IPS-NIHi11 (cell line): ENCODE data around the gene ELOB.

ENCODE experiments used
- DNase-seq: peaks from one replicate; pipeline ENCODE4 v3.0.0; 2012; ENCODE audit warnings: mixed read lengths, low spot score

The ELOB gene

GRCh38 chr16:2767140-2767731 lies 9.8 kb downstream of the ELOB start:
- no peak for DNase-seq

DNA sequence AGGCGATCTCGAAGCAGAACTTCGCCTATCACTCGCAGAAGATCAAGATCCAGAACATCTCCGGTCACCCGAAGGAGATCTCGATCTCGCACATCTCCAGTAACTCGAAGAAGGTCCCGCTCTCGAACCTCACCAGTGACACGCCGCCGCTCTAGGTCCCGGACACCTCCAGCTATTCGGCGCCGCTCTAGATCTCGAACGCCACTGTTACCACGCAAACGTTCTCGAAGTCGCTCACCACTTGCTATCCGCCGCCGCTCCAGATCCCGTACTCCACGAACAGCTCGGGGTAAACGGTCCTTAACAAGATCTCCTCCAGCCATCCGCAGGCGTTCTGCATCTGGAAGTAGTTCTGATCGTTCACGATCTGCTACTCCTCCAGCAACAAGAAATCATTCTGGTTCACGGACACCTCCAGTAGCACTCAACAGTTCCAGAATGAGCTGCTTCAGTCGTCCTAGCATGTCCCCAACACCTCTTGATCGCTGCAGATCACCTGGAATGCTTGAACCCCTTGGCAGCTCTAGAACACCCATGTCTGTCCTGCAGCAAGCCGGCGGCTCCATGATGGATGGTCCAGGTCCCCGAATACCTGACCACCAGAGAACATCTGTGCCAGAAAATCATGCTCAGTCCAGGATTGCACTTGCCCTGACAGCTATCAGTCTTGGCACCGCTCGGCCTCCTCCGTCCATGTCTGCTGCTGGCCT lies 10.5 kb downstream of the ELOB start:
- DNase-seq = no peak

DNA sequence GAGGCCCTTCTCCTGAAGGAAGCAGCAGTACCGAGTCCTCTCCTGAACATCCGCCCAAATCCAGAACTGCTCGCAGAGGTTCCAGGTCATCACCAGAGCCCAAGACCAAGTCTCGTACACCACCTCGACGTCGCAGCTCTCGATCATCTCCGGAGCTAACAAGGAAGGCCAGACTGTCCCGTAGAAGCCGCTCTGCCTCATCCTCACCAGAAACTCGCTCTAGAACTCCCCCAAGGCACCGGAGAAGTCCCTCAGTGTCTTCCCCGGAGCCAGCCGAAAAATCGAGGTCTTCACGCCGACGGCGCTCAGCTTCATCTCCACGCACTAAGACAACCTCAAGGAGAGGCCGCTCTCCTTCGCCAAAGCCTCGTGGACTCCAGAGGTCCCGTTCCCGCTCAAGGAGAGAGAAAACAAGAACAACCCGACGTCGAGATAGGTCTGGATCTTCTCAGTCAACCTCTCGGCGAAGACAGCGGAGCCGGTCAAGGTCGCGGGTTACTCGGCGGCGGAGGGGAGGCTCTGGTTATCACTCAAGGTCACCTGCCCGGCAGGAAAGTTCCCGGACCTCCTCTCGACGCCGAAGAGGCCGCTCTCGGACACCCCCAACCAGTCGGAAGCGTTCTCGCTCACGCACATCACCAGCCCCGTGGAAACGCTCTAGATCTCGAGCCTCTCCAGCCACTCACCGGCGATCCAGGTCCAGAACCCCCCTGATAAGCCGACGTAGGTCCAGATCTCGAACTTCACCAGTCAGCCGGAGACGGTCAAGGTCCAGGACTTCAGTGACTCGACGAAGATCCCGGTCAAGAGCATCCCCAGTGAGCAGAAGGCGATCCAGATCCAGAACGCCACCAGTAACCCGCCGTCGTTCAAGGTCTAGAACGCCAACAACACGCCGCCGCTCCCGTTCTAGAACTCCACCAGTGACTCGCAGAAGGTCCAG lies 11.3 kb downstream of the ELOB start:
- DNase-seq = no peak

DNA sequence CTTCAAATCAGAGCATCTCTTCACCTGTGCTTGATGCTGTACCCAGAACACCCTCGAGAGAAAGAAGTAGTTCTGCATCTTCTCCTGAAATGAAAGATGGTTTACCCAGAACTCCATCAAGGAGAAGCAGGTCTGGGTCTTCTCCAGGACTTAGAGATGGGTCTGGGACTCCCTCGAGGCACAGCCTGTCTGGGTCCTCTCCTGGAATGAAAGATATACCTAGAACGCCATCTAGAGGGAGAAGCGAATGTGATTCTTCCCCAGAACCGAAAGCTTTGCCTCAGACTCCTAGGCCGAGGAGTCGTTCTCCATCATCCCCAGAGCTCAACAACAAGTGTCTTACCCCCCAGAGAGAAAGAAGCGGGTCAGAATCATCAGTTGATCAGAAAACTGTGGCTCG lies 12.4 kb downstream of the ELOB start:
- no peak for DNase-seq

- DNase-seq = no peak
Measured at GRCh38 chr16:2763173-2763572, 13.9 kb downstream of the ELOB start.

- no peak for DNase-seq
Measured at GRCh38 chr16:2762711-2763110, 14.4 kb downstream of the ELOB start.

DNA sequence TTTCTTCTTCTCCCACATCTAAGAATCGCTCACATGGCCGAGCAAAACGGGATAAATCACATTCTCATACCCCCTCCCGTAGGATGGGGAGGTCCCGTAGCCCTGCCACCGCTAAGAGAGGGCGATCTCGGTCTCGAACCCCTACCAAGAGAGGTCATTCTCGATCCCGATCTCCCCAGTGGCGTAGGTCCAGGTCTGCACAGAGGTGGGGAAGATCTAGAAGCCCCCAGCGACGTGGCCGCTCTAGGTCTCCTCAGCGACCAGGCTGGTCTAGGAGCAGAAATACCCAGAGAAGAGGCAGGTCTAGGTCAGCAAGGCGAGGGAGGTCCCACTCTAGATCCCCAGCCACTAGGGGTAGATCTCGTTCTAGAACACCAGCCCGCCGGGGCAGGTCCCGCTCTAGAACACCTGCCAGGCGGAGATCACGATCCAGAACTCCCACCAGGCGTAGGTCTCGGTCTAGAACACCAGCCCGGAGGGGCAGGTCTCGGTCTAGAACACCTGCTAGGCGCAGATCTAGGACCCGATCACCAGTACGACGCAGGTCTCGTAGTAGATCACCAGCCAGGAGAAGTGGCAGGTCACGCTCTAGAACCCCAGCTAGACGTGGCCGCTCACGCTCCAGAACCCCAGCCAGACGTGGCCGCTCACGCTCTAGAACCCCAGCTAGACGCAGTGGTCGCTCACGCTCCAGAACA lies 15.0 kb downstream of the ELOB start:
- DNase-seq = no peak

GRCh38 chr16:2761472-2761871 lies 15.6 kb downstream of the ELOB start:
- DNase-seq = no peak

- no peak for DNase-seq
Measured at GRCh38 chr16:2757344-2757743, 19.7 kb downstream of the ELOB start.

- no peak for DNase-seq
Measured at GRCh38 chr16:2756288-2757015, 20.6 kb downstream of the ELOB start.

DNA sequence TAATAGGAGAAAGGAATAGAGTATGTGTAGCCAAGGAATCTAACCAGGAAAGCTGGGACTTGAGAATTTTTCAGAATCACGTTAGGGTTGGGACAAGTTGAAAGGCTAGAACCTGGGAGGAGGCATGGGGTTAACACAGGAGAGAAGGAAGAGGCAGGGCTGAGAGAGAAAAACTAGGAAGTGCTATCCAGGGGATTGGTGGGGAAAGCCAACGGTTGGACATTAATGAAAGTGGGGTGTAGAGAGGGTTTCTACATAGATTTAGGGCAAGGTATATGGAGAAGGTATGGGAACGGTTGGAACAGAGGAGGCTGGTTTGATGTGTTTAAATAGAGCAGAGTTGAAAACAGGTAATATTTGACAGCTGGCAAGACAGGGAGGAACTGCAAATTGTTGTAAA lies 21.9 kb downstream of the ELOB start:
- DNase-seq = no peak

GRCh38 chr16:2753733-2754020 lies 23.4 kb downstream of the ELOB start:
- DNase-seq = no peak

DNA sequence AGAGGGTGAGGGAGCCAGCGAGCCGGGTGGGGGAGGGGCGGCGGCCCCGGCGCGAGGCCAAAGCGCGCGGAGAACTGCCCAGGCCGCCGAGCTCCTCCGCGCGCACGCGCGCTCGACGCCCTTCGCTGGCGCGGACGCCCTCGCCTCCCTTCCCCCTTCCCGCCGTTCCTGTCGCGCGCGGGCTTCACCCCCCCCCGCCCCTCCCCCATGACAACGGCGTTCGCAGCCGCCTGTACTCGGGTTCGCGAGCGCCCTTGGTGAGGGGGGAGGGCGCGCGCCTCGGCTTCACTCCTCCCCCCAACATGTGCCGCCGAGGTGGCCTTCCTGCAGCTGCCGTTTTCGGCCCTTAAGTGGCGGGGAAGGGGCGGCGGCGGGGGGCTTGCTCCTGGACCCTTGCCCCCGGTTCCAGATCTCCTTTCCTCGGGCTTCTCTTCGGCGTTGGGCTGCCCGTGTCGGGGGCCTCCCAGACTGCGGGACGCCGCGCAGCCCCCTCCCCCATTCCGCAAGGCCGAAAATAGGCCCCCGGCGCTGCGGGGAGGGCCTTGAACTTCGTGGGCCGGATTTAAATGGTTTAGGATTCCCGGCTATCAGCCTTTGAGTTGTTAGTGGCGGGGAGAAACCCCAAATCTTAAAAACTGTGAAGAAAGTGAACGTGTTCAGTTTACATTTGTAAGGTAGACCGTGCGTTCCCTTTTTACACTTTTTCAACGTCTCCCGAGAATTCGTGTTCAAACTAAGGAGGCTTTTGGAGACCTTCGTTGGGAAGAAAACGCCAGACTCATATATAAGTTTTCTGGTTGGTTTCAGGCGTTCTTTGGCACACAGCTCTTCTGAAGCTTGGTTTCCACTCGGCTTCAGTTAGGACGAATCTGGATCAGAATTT lies 24.0 kb downstream of the ELOB start:
- DNase-seq = peak; percentile 90

DNA sequence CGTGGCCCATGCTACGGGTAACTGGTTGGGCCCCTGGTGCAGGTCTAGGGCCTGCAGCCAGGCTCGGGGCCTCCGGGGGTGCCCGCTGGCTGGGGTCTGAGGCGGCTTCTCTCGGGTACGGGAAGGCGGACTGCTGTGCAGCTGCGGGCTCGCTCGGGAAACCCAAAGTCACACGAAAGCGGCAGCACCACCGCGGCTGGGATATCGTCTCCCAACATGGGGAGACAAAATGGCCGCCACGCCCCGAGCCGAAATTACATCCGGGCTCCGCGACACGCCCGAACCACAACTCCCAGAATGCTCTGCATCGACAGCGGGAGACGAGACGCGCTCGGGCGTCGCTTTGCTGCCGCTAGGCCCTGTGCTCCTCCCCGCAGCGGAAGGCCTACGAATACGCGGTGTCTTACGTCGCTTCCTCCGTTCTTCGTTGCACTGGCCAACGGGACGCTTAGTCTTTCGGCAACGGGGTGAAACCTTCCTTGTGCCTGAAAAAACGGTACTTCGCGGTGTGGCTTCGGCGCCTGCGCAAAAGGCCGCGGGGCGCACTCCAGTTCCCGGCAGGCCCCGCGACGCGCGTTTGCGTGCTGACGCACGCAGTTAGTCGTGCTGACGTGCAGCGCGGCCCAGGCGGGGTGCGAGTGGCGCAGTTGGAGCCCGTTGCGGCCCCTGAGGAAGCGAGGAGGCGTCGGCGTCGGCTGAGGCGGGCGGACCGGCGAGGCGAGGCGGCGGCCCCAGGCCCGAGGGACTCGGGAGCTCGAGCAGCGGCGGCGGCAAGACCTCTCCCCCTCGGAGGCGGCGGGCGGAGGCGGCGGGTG lies 24.8 kb downstream of the ELOB start, which contains the start of gene SRRM2:
SRRM2 (plus strand) TSS at position 604 of the 815 bp plus-strand sequence. CDS start 3,727 bp downstream, outside the sequence.
- peak; percentile 95 for DNase-seq

GRCh38 chr16:2751577-2752034 lies 25.5 kb downstream of the ELOB start:
- DNase-seq = peak; percentile 88

- no peak for DNase-seq
Measured at GRCh38 chr16:2749936-2750335, 27.1 kb downstream of the ELOB start.

DNA sequence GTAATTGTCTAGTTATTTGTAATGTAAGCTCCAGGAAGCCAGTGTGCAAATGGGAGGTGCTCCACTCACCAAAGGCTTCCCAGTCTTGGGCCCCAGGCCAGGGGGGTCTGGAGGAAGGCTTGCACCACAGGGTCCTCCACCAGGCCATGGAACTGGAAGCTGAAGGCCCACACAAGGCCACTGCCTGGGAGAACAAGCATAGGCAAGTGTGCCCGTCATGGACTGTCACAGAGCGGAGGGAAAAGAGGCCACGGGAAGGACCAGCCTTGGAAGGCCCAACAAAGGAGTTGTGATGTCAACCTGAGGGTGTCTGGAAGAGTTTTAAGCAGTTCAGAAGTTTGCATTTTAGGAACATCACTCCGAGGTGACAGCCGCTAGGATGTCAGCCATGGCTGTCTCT lies 27.6 kb downstream of the ELOB start:
- DNase-seq = no peak

- DNase-seq = no peak
Measured at GRCh38 chr16:2748757-2749455, 28.2 kb downstream of the ELOB start.

GRCh38 chr16:2745961-2746360 lies 31.1 kb downstream of the ELOB start:
- DNase-seq = no peak
